Measurements from ENCODE around the gene AMBN. TPM values are rescaled to one million over a fixed set of nuclear protein-coding genes. Genes with fewer than 3 reads are reported as not detected.

Gene AMBN
- total and polyA plus RNA-seq, 7 donors = not detected

DNA sequence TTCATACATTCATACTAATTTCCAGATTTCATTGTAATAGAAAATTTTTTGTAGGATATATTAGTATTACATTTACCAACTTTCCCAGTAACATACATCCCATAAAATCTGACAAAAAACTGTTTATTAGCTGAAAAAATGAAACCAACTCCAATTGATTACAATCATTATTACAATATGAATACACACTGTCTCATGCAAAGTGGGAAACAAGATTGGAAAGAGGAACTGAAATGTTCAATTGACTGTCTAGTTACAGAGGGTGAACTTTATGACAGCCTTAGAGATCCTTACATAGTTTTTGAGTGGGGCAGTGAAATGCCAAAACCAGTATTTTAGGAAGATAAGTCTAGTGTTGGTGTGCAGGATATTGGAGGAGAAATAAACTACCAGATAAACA lies 2.3 kb upstream of the AMBN start:
- Histone ChIP-seq H3K27ac (no peak overlapping the region), H3K4me1 (no peaks in the 10 kb centered on the region), H3K4me3 (no peak overlapping the region), H3K36me3 (ENCODE audit: insufficient read depth in 1 of 2, low read depth in 1 of 2) (no peaks in the 10 kb centered on the region), H3K9me3 (no peaks in the 10 kb centered on the region), H3K27me3 (ENCODE audit: insufficient read depth in 3 of 3, low read length in 2 of 3) (no peaks in the 10 kb centered on the region)
- ATAC-seq (no peak), DNase-seq (no peak)
- TF ChIP-seq, protein P1, sequence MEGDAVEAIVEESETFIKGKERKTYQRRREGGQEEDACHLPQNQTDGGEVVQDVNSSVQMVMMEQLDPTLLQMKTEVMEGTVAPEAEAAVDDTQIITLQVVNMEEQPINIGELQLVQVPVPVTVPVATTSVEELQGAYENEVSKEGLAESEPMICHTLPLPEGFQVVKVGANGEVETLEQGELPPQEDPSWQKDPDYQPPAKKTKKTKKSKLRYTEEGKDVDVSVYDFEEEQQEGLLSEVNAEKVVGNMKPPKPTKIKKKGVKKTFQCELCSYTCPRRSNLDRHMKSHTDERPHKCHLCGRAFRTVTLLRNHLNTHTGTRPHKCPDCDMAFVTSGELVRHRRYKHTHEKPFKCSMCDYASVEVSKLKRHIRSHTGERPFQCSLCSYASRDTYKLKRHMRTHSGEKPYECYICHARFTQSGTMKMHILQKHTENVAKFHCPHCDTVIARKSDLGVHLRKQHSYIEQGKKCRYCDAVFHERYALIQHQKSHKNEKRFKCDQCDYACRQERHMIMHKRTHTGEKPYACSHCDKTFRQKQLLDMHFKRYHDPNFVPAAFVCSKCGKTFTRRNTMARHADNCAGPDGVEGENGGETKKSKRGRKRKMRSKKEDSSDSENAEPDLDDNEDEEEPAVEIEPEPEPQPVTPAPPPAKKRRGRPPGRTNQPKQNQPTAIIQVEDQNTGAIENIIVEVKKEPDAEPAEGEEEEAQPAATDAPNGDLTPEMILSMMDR (IDR thresholded peaks at IDR 0.05) = no peak
- intact Hi-C loops (cut with DNase I) = no loop called here

- intact Hi-C loops (cut with DNase I) = no loop called here
- Histone ChIP-seq H3K36me3 (ENCODE audit: insufficient read depth in 1 of 2, low read depth in 1 of 2) (no peaks in the 10 kb centered on the region), H3K4me3 (no peak overlapping the region), H3K27me3 (ENCODE audit: insufficient read depth in 3 of 3, low read length in 2 of 3) (no peaks in the 10 kb centered on the region), H3K9me3 (no peaks in the 10 kb centered on the region), H3K27ac (no peak overlapping the region), H3K4me1 (no peaks in the 10 kb centered on the region)
- DNase-seq (no peak), ATAC-seq (no peak)
- TF ChIP-seq, protein P1 (IDR thresholded peaks at IDR 0.05) = no peak
Observed at GRCh38 chr4:70594196-70594595, 2.1 kb downstream of the AMBN start.

DNA sequence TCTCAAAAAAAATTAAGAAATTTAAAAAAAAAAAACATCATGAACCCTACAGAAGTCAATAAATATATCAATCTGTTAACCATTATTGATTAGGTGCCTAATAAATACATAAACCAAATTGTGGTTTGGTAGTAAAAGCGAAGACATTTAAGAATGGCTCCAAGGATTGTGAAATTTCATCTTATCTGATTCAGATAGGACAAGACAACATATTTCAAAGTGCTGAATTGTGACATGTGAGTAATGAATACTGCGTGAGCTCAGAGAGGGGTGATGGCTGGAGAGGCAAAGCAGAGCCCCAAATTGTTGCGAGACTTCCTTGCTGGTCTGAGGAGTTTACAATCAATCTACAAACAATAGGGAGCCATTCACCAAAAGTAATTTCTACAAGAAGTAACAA lies 8.2 kb downstream of the AMBN start:
- intact Hi-C loops (cut with DNase I) = loop anchor here (5.0 to 10.0 kb wide), 2 partner anchors 84 to 87 kb away; partner anchors contain the start of gene UTP3 (in 2 of the 2)

DNA sequence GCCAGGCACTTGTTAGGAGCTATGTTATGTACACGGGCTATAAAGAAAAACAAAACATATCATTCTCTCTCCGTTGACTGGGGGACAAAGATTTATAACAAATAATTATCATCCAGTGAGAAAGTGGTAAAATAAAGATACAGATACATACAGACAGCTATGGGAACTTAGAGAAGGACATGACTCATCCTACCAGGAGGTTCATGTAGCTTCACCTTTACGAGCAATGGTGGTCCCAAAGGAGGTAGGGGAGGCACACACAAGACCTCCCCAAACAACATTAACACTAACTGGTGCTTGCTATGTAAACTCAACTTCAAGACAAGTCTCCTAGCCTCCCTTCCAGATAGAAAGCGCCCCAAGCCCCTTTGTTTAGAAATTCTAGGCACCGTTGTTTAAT lies 8.9 kb downstream of the AMBN start:
- WGBS, 3 donors = 66 to 71% (median 67%) methylated on average over 5 of the region's 5 CpGs
- Histone ChIP-seq H3K27me3 (ENCODE audit: insufficient read depth in 3 of 3, low read length in 2 of 3) (no peaks in the 10 kb centered on the region), H3K4me3 (no peak overlapping the region), H3K4me1 (no peaks in the 10 kb centered on the region), H3K9me3 (no peaks in the 10 kb centered on the region), H3K27ac (no peak overlapping the region), H3K36me3 (ENCODE audit: insufficient read depth in 1 of 2, low read depth in 1 of 2) (no peaks in the 10 kb centered on the region)
- TF ChIP-seq, protein P1 (IDR thresholded peaks at IDR 0.05) = no peak
- intact Hi-C loops (cut with DNase I) = loop anchor here (5.0 to 10.0 kb wide), 2 partner anchors 84 to 86 kb away; partner anchors contain the start of gene UTP3 (in 2 of the 2)
- no peak for ATAC-seq
- no peak for DNase-seq

More for the DNA sequence above, 8.2 kb downstream of the AMBN start:
- TF ChIP-seq, protein P1 (IDR thresholded peaks at IDR 0.05) = no peak
- Histone ChIP-seq H3K4me1 (no peaks in the 10 kb centered on the region), H3K36me3 (ENCODE audit: insufficient read depth in 1 of 2, low read depth in 1 of 2) (no peaks in the 10 kb centered on the region), H3K27ac (no peak overlapping the region), H3K27me3 (ENCODE audit: insufficient read depth in 3 of 3, low read length in 2 of 3) (no peaks in the 10 kb centered on the region), H3K4me3 (no peak overlapping the region), H3K9me3 (no peaks in the 10 kb centered on the region)
- ATAC-seq (no peak), DNase-seq (no peak)
- WGBS, 3 donors = 81 to 86% (median 85%) methylated on average over 3 of the region's 3 CpGs

GRCh38 chr4:70601422-70602039 lies 9.5 kb downstream of the AMBN start:
- H3K36me3 ChIP-seq (ENCODE audit: insufficient read depth in 1 of 2, low read depth in 1 of 2) = no peaks in the 10 kb centered on the region
- H3K27me3 ChIP-seq (ENCODE audit: insufficient read depth in 3 of 3, low read length in 2 of 3) = no peaks in the 10 kb centered on the region
- TF ChIP-seq, protein P1 (IDR thresholded peaks at IDR 0.05) = peak; percentile 86
- H3K4me1 ChIP-seq = no peaks in the 10 kb centered on the region
- WGBS, 3 donors = 33 to 36% (median 36%) methylated on average over 5 of the region's 5 CpGs
- H3K27ac ChIP-seq = no peak overlapping the region
- intact Hi-C loops (cut with DNase I) = loop anchor here (5.0 to 10.0 kb wide), 2 partner anchors 83 to 86 kb away; partner anchors contain the start of gene UTP3 (in 2 of the 2)
- no peaks in the 10 kb centered on the region for H3K9me3 ChIP-seq
- DNase-seq (peak; percentile 19 to 67), ATAC-seq (peak; percentile 73 to 98 (median 88))
- no peak overlapping the region for H3K4me3 ChIP-seq

Measured in psoas muscle (tissue), 8 donors.